ENCODE data around the gene RAMP3.

The RAMP3 gene

GRCh38 chr7:45225311-45225947 is 67.8 kb downstream of the RAMP3 start:
- DNase-seq = no peak

DNA sequence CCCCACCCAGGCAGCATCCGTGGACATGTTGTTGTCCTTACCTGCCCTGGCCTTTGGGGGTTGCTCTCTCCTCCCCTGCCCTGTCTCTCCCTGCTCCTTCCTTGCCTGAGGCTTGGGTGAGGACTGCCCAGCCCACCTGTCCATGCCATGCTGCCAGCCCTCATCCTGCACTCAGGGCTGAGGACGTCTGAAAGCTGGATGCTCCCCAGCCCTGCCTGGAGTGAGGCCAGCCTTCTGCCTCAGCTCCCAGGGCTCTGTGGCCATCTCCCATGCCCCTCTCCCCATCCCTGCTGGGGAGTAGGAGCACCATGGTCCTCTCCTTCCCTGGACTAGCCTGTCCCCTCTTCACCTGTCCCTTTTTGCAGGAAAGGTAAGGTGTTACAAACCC is 68.4 kb downstream of the RAMP3 start:
- no peak for DNase-seq

GRCh38 chr7:45229156-45229920 is 71.7 kb downstream of the RAMP3 start:
- no peak for DNase-seq

DNA sequence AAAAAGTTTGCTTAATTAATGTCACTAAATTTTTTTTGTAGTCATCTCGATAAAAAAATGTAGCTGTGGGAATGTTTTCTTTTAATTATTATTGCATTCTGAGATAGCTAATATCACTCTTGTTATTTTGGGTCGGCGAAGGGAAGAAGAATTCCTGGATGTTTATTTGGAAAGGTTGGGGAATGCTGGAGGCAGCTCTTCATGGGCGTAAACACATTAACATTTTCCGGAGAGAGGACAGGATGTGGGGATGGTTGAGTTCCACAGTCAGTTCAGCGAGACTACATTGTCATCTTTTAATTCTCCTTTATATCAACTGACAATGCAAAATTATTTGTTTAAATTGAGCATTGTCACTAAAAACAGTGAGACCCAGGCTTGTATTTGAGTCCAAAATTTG is 72.5 kb downstream of the RAMP3 start:
- no peak for DNase-seq

DNA sequence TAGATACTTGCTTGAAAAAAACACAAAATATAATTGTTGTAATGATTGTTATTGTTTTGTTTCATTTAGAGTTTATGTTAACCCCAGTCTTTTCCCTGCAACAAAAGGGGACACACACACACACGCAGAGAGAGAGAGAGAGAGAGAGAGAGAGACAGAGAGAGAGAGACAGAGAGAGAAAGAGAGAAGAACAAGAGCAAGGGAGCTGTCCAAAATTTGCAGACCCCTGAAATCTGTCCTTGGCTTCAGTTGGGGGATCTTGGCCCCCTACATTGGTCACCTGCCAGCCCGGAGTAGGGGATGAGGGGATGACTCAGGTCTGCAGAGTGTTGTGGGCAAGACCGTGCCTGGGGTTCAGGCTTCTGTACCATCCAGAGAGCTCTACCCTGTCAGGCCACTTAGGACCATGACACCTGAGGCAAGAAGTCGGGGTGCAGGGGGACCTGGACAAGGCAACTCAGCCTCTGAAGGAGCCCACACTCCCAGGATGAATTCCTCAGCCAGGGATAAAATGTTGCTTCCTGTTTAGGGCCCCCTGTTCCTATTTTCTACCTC is 73.1 kb downstream of the RAMP3 start:
- DNase-seq = no peak

GRCh38 chr7:45233249-45233775 is 75.7 kb downstream of the RAMP3 start:
- no peak for DNase-seq

All from activated CD8-positive, alpha-beta memory T cell treated with anti-CD3 and anti-CD28 coated beads, Interleukin-2, amount 50 U/mL, for 48 hours (primary cell).